Activated naive CD4-positive, alpha-beta T cell (primary cell): ENCODE measurements around the gene LAMB1.

Experiments used
- DNase-seq, 4 experiments: peaks; one replicate each; lab custom pipeline; 2025; lab: John Stamatoyannopoulos, UW

LAMB1 gene

DNA sequence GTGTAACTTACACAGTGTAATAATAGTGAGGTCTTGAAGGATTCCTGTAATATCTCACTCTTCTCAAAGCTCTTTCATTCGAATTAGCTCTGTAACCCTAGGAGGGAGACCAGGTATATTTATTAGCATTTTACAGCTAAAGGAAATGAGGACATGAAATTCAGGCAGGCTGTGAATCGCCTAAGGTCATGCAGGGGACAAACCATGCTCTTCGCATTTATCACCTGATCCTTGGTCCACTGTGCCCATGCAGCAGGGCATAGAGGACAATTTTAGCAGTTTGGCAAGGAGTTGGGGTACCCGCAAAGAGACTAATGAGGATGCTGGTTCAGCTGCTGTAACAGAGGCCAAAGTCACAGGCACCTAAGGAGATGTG, 14.8 kb upstream of the LAMB1 start:
- no peak for DNase-seq

DNA sequence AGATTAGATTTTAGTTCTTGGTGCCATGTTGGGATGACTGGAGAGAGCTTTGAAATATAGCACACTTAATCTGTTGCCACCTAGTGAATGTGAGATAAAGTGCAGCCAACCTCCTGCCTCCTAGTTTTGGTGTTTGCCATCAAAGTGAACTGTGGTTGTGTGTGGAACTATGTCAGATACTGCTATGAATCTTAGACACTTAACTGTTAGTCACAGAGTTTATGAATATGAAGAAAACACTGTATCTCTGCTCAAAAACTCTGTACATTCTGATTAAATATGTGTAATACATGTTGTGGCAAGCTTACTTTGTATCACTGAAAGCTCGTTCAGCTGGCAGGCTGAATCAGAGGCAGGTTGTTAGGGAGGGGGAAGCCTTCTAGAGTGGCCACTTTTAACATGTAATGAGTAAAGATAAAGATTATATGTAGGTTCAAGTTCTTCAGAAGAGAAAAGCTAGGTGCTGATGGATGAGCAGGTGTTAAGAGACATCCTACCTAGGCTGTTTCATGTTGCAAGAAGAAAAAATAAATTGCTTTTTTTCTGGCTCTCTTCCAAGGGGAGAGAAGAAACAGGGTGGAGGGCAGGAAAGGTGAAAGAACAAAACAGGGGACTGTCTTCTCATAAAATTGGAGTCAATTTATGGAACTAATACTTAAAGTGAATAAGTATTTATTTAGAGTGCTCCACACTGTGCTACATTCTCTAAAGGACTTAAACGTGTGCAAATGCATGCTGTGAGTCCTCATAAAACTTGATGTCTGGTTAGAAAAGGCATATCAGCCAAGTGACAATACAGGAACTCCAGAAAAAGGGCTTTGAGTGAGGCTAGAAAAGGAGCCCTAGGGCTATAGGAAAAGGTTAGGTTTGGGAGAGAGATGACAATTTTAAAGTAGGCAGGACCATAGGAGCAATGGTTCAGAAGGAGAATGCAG, 14.1 kb upstream of the LAMB1 start:
- DNase-seq = no peak

DNA sequence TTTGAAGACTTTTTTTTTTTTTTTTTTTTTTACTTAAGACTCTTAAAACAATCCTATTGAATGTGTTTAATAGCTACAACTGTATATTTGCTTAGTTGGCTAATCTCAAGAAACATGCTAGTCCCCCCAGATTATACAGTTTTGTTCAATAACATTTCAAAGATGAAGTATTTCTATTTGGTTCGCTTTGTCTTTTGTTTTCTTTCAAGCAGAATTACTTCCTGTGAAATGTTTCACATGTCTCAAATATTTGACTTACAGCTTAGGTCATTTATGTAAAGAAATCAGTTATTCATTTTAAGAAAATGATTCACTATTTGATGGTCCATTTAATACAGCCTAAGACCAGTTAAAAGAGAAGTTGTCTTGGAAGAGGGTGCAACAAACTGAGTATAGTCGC, 12.8 kb upstream of the LAMB1 start:
- DNase-seq = no peak

DNA sequence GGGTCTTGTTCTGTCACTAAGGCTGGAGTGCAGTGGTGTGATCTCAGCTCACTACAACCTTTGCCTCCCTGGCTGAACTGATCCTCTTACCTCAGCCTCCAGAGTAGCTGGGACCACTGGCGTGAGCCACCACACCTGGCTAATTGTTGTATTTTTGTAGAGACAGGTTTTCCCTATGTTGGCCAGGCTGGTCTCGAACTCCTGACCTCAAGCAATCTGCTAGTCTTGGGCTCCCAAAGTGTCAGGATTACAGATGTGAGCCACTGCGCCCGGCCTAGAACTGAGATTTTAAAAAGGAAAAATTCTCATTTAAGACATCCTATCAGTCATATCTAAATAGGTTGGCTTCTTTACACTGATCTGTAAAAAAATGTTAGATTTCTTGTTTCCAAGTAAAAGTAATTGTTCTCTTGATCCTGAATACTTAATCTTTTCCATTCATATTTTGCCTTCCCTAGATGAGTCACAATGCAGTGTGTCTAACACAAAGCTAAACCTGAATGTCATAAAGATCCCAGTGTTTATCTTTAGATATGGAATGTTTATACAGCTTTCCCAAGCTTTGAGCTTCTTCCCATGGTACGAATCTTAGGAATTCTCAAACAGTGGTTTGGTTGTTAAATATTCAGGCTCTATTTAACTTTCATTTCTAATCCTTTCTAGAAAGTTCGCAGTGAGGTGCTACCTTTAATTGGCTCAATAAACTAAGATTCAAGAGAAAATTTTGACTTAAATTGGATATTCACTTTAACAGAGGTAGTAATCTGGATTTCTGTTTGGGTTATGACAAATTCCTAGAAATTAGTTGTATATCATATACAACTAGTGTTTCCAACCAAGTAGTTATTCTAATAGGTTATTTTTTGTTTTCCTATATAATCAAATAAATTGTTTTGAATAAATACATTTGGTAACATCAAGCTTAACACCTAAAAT, 12.1 kb upstream of the LAMB1 start:
- DNase-seq = no peak

DNA sequence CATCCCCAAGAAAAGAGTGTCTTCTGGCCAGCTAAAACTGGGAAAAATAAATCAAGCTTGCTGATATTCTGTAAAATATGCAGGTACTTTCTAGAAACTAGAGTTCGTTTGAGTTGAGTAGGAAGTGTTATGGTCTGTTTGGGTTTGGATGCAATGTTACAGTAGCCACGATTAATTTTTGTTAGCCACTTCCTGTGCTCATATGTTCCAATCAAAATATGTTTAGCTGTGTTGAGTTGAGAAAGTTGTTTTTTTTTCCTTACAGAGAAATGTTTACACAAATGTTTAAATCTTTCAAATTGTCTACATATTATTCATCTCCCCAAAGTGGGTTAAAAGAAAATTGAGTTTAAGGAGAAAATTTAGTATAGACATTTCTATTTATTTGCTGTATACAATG, 11.3 kb upstream of the LAMB1 start:
- DNase-seq = no peak

DNA sequence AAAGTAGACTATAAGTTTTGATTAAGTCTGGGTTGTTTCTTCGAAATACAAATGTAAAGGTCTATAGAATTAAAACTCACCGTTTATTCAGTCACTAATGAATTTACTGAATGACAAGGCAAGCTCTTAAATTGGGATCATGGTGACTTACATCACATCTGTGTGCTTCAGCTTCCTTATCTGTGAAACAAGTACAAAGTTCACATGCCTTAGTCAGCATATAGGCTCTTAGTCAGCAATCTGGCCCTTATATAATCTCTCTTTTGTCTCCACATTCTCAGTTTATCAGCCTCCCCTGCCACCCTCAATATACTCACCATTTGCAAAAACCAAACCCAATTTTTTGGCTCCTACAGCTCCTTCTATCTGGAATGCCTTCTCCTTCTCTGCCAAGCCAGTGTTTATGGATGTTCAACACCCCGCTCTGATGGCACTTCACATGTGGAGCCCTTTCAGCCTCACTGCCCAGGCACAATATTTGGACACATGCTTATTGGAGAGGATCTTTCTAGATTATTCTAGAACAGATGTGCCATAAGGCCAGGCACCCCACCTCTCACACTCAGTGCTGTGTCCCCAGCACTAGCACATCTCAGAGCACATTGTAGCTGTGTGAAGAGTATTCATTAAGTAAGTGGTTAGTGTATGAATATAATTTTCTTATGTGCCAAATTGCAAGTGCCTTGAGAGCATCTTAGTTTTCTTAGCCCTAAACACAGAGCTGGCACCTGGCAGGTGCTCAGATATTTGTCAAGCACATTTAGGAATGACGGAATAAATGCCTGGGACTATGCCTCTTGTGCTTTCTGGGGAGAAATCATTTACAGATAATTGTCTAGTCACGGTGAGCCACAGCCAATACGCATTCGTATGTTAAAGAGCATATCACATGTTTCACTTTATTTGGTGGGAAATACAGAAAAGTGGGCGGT, 9.8 kb upstream of the LAMB1 start:
- no peak for DNase-seq

DNA sequence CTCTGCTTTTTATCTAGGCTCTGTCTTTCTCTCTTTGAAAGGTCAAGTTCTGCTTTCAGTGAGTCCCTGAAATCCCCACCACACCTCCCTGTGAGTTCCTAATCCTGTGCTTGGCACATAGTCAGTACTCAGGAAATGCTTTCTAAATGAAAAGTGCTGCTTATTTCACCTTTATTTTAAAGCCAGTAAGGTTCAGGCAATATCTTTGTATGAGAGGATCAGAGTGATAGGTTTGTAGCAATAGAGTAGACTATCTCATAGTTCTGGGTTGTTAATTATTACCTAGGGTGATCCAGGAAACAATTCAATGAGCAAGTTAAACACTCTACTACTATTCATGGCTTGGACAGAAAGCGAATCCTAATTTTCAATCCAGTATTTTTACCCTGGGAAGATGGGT, 7.4 kb upstream of the LAMB1 start:
- DNase-seq = no peak

DNA sequence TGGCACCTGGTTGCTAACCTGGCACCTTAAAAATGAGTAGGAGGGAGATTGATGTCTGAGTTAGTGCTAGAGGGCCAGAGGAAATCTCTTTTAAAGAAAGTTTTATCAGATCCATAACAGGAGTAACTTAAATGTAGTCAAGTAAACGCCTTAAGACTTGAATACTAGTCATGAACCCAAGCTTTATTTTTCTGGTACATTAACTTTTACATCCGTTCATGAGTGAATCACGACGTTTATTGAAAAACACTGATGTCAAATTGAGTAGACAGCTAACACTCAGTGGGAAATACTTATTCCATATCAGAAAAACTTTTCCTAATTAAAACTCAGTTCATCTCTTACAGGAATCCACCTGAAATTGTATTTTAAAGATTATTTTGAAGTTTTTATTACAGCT, 6.9 kb upstream of the LAMB1 start:
- DNase-seq = no peak

DNA sequence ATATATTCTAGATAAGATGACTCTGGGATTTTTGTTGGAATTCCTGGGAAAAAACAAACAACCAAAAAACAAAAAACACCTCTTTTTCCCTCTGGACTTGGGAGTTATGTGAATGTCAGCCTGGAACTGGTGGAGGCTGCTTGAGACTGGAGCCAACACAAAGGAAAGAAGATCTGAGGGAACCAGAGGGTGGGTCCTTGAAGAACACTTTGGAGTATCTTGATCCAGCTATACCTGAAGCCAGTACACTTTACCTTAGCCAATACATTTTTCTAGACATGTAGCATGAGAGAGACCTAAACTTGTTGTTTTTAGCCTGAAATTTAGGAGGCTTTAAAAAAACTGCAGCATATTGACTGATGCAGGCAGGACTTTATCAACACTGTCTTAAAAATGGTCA, 5.9 kb upstream of the LAMB1 start:
- no peak for DNase-seq

DNA sequence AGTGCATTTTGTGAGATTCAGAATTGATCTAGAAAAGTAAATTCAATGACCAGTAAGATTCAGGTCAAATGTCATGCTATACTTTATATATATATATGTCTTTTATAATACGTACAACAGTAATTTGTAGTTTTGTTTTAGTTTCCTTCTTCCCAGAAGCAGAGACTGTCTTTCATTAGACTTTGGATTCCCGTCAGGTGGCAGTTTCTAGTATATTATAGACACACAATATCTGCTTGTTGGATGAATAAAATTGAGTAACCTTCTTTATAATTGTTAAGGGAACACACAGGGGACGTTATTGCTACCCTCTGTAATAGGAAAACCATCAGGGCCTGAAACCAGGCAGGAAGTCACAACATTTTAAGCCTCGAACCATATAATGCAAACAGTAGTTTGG, 5.3 kb upstream of the LAMB1 start:
- DNase-seq = no peak

DNA sequence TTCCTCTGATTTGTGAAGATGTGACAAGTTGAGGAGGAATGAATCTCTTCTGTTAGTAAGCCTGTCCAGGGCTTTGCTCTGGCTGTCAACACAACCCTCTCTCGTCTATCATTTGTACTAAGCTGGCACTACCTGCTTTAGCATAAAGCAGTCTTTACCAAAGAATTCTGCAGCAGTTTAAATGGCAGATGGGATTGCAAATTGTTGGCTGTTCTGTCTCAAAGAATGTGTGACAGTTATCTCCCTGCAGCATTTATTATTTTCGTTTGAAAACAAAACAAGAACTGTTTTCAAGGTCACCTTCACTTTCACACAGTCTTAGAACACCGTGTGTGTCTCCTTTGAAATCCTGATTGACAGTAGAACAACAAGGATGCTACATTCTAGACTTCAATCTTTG, 4.8 kb upstream of the LAMB1 start:
- DNase-seq = no peak

DNA sequence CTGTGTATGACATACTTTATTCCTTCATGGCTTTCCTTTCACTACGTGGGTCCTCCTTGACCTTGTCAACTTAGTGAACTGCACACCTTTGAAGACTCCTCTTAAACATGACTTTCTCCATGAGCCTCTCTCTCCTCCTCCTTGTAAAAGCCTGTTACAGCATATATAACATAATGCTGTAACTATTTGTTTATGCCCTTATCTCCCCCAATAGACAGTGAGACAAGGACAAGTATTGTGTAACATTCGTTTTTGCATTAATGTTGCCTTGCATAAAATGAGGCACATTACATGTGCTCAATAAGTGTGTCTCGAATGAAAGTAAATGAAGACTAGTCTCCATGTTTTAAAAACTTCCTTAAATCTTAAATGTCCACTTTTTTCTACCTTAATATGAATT, 4.3 kb upstream of the LAMB1 start:
- no peak for DNase-seq

DNA sequence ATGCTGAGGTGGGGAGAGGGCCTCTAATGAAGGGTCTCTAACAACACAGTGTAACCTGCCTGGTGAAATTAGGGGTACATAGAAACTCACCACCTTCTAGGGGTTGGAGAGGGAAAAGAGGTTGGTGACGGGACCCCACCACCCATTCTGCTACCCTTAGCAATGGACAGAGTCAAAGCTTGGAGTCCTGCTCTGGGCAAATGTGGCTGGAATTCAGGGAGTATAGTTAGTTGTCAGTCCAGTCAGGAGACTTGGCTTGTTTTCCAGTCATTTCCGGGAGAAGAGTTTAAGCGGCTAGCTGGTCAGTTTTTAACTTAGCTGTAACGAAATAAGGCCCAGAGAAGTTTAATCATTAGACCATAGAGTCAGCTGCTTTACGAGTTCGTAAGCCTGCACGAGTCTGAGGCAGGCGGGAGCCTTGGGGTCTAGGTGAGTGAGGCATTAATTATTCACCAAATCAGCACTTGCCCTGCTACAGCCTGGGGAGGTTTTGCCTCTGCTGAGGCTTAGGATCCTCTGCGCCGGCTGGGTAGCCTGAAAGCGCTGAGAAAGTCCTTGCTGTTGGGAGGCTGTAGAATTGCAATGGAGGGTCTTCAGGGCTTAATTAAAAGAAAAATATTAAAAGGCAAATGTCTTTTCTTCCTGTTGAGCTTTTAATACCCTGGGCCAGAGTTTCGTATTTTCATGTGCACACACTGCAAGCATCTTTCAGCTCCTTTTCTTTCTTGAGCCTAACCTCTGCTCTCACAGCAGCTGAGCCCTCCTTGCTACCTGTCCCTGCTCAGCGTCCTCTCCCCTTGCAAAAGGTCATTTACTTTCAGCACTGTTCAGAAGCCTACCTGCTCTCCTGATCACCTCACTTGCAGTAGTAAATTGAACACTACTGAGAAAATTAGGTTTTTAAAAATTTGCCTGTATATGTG, 1.5 kb upstream of the LAMB1 start:
- no peak for DNase-seq

DNA sequence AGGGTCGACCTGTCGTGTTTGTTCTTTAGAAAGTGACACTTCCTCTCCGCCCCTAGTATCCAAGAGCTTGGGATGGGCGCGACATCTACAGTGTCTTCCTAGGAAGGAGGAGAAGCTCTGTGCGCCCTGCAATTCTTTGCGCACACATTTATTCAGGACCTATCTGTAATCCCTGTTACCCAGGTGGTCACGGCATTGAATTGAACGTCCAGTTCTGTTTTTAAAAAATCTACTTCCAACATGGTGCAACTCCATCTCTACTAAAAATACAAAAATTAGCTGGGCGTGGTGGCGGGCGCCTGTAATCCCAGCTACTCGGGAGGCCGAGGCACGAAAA, 606 bp upstream of the LAMB1 start:
- DNase-seq = no peak

DNA sequence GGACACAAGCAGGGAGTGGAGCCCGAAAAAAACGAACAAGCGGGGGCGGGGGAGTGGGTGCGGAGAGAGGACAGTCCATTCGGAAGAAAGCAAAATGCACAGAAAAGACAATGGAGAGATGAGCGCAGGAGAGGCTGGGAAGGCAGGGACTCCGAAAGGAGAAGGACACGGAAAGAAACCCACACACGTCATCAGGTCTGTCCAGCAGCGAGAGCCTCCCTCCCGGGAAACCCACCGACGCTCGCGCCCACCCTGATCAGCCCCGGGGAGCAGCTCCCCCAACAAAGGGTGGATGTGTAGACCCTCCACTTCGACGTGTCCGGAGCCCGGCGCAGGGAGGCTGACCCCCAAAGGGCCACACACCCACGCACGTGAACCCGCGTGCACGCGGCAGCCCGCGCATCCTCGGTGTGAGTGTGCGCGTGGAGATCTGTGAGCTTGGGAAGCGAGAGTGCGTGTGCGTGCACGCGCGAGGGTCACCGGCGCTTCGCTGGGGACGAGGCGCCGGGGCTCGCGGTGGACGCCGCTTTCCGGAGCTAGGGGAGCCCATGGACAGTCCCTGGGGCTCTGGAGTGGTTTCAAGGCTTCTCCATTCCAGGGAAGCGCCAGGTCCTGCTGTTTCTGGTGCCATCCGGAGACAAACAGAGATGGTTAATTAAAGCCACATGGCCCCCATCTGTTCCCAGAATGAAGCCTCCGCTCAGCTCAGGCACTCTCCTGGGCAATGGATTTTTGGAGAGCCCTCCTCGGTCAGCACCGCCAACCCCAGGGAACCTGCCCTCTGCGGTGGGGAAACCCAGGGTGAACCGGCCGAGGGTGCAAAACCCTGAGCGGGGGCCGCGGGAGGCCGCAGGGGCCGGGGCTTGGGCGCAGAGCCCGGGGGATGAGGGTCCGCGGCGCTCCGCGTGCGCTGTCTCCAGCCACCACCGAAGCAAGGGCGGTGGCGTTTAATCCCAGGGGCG, 916 bp downstream of the LAMB1 start:
- no peak for DNase-seq

DNA sequence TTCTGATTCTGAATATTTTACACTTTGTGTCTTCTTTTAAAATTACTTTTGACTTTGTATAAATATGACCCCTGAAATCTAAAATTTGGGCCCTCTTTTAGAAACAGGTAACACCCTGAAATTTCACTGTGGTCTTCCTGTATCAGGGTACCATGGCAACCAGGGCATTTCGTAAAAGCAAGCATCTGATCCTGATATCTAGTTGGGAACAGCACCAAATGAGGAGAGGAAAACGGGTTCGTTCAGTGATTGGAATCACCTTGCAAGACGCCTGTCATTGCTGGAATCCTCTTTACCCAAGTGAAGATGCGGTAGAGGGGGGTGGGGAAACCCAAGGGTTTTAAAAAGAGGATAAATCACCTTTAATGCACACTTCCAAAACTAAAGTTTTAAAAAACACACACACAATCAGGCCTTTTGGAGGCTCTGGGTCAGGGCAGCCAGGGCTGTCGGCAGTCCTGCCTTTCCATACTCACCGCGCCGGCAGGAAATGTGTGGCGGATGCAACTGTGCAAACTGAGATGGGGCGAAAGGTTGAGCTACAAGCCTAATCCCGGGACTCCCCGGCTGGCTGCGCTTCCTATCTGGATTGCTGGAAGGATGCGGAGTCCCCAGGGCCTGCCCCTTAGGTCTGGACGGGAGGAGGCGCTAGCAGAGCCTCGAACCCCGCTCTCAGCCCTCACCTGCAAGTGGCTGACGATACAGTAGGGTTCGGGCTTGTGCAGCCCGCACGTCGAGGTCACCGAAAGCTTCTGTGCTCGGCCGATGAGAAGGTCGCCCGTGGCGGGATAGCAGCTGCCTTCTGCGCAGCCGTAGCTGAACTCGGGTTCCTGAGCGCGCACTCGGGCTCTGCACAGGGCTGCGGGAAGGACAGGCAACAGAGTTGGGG, 1.8 kb downstream of the LAMB1 start:
- DNase-seq = no peak

DNA sequence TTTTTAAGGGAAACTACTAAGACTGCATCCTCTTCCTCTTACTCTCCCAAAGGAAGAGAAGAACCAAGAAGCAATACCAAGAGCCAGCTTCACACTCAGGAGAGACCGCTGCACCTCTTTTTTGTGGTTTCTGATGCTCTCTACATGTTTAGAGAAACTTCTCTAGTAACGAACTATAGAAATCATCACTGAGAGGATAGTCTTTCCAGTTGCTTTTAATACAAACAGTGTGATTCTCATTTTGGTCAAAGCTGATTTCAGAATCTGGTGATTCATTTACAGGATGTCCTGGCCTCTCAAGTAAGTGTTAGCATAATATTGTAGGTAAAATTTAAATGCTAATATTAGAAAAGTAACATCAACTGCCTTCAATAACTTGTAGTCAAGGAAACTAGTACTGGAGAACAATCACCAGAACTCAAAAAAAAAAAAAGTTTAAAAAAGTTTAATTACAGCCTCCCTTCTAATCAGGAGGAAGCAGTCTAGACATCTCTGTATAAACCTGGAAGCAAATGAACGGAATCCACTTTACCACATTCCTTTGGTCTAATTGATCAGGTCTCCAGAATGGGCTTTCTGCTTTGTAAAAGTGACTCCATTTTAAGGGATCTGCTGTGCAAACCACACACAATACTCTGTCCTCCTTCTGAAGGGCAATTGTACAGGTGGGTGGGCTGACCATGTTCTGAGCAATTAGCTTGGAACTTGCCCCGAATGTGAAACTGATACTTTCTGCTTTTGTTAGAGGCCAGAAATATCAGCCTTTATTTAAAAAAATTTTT, 3.0 kb downstream of the LAMB1 start:
- no peak for DNase-seq
